CD4-positive, alpha-beta T cell treated with Interleukin-2 at 100 ng/mL for 4 hours (primary cell): ENCODE data around the gene CFAP300.
A peak's percentile ranks its signal among the peaks of the same experiment; 100 is the strongest.

Experiments
- DNase-seq: peaks from one replicate; pipeline ENCODE4 v3.0.0-alpha.2; 2020; ENCODE audit warnings: low spot score

The CFAP300 gene

GRCh38 chr11:102047305-102047924 is at the start of gene CFAP300:
Gene CFAP300 (plus strand): TSS chr11:102047437. CDS start chr11:102047471, 34 bp downstream.
- peak; percentile 27 for DNase-seq

- DNase-seq, result no peak
Observed at GRCh38 chr11:102001657-102002338, 45.4 kb upstream of the CFAP300 start.

- DNase-seq, result no peak
Observed at GRCh38 chr11:102004220-102004619, 43.0 kb upstream of the CFAP300 start.

- DNase-seq, result no peak
Observed at GRCh38 chr11:102005306-102005705, 41.9 kb upstream of the CFAP300 start.

GRCh38 chr11:102006835-102007566 is 40.2 kb upstream of the CFAP300 start:
- DNase-seq, result no peak

- DNase-seq, result peak; percentile 45
Observed at GRCh38 chr11:102007567-102008437, 39.4 kb upstream of the CFAP300 start.

GRCh38 chr11:102010776-102011494 is 36.3 kb upstream of the CFAP300 start:
- DNase-seq, result no peak

- DNase-seq, result no peak
Observed at GRCh38 chr11:102012946-102013345, 34.3 kb upstream of the CFAP300 start.

GRCh38 chr11:102014756-102015155 is 32.5 kb upstream of the CFAP300 start:
- DNase-seq, result no peak

- DNase-seq, result no peak
Observed at GRCh38 chr11:102017026-102017425, 30.2 kb upstream of the CFAP300 start.

GRCh38 chr11:102026217-102026616 is 21.0 kb upstream of the CFAP300 start:
- no peak for DNase-seq

- no peak for DNase-seq
Observed at GRCh38 chr11:102026959-102027358, 20.3 kb upstream of the CFAP300 start.

- no peak for DNase-seq
Observed at GRCh38 chr11:102036757-102037156, 10.5 kb upstream of the CFAP300 start.

GRCh38 chr11:102046841-102047240 is 396 bp upstream of the CFAP300 start:
- DNase-seq, result no peak

- DNase-seq, result no peak
Observed at GRCh38 chr11:102050927-102051575, 3.8 kb downstream of the CFAP300 start.

GRCh38 chr11:102061276-102061675 is 14.0 kb downstream of the CFAP300 start:
- no peak for DNase-seq

- DNase-seq, result no peak
Observed at GRCh38 chr11:102062106-102062505, 14.9 kb downstream of the CFAP300 start.

- DNase-seq, result no peak
Observed at GRCh38 chr11:102064316-102064715, 17.1 kb downstream of the CFAP300 start.

- no peak for DNase-seq
Observed at GRCh38 chr11:102070766-102071165, 23.5 kb downstream of the CFAP300 start.

GRCh38 chr11:102071497-102072472 is 24.5 kb downstream of the CFAP300 start:
- DNase-seq, result no peak
